Transverse colon (tissue), 4 donors: ENCODE measurements around the gene CHMP3.

Source experiments
- POLR2AphosphoS5 ChIP-seq, 3 donors: sonication (generic); formaldehyde crosslinking; IDR thresholded peaks; one replicate each; pipeline ENCODE4 v1.6.1; 2016; ENCODE audit warnings: antibody characterized with exemption in 3 of 3
- TF ChIP-seq, protein P1 (sequence below), 5 experiments: fragments of 200-600 bp in 3 of 5; fragments of 450-650 bp in 2 of 5; sonication (generic) in 3 of 5; IDR thresholded peaks; 1 replicate in 2 of 5; 2 replicates in 3 of 5; pipeline ENCODE4 v1.5.1; 2016 to 2017; ENCODE audit warnings: antibody characterized with exemption in 5 of 5, inconsistent platforms in 3 of 5, mild to moderate bottlenecking in 2 of 5, moderate library complexity in 1 of 5

DNA sequence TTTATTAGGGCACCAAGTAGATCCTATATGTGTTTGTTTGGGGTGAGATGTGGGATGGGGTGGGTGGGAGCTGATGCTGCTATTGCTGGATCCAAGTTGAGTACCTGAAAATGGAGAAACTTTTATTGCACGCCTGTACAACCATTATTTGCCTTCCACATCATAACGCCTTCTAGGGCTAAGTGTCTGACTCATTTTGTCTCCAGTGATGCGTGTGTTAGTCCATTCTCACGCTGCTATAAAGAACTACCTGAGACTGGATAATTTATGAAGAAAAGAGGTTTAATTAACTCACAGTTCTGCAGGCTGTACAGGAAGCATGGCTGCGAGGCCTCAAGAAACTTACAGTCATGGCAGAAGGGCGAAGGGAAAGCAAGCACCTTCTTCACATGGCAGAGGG lies 63.9 kb downstream of the CHMP3 start:
- TF ChIP-seq, protein P1, sequence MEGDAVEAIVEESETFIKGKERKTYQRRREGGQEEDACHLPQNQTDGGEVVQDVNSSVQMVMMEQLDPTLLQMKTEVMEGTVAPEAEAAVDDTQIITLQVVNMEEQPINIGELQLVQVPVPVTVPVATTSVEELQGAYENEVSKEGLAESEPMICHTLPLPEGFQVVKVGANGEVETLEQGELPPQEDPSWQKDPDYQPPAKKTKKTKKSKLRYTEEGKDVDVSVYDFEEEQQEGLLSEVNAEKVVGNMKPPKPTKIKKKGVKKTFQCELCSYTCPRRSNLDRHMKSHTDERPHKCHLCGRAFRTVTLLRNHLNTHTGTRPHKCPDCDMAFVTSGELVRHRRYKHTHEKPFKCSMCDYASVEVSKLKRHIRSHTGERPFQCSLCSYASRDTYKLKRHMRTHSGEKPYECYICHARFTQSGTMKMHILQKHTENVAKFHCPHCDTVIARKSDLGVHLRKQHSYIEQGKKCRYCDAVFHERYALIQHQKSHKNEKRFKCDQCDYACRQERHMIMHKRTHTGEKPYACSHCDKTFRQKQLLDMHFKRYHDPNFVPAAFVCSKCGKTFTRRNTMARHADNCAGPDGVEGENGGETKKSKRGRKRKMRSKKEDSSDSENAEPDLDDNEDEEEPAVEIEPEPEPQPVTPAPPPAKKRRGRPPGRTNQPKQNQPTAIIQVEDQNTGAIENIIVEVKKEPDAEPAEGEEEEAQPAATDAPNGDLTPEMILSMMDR (IDR thresholded peaks at IDR 0.05): no peak
- no peak for TF ChIP-seq POLR2AphosphoS5 (IDR thresholded peaks at IDR 0.05)
